Ishikawa (cell line): Measurements from ENCODE around the gene SKI.

Source experiments
- NFIC ChIP-seq: IDR thresholded peaks from 2 replicates; pipeline ENCODE4 v1.6.1; 2012
- TEAD4 ChIP-seq: IDR thresholded peaks from 2 replicates; pipeline ENCODE4 v1.6.1; 2012
- USF1 ChIP-seq: IDR thresholded peaks from 2 replicates; pipeline ENCODE4 v1.6.1; 2012
- ZBTB7A ChIP-seq: IDR thresholded peaks from 2 replicates; pipeline ENCODE4 v1.6.1; 2012; ENCODE audit warnings: low read depth
- TF ChIP-seq, protein P1 (sequence below): IDR thresholded peaks from 2 replicates; pipeline ENCODE4 v1.6.1; 2012

DNA sequence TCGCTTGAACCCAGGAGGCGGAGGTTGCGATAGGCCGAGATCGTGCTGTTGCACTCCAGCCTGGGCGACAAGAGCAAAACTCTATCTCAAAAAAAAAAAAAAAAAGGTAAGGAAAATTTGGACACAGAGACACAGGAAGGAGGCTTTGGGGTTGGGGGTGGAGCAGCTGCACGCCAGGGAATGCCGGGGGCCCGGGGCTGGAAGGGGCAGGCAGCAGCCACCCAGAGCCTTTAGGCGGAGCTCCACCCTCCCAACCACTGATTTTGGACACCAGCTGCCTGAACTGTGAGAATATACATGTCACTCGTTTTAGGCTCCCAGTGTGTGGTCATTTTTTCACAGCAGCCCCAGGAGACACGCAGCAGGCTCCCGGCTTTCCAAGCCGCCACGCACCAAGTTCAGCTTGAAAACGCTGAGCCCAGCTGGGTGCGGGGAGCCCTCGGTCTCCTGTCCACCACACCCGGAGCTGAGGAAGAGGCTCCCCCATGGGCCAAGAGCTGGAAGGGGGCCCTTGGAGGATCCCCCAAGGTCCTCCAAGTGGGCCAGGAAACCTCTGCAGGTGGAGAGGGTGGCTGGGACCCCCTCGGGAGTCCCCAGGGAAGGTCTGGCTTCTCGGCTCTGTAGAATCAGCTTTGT is 27.7 kb upstream of the SKI start:
- TF ChIP-seq, protein P1, sequence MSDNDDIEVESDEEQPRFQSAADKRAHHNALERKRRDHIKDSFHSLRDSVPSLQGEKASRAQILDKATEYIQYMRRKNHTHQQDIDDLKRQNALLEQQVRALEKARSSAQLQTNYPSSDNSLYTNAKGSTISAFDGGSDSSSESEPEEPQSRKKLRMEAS: no peak
- TF ChIP-seq USF1 (no peak), ZBTB7A (no peak), NFIC (no peak), TEAD4 (no peak)
